Glutamatergic neuron (in vitro differentiated cells): ENCODE results near the gene PARVB. TPM values are rescaled to one million over a fixed set of nuclear protein-coding genes. Genes with fewer than 3 reads are reported as not detected.
A peak's percentile ranks its signal among the peaks of the same experiment; 100 is the strongest.

Source experiments
- DNase-seq: peaks from one replicate; pipeline ENCODE4 v3.0.0; 2022
- H3K27ac Mint-ChIP-seq: one replicate; pipeline ENCODE4 v1.8.0; 2020; ENCODE audit warnings: mild to moderate bottlenecking, mixed read lengths, inconsistent platforms; ENCODE audit not compliant: unreplicated experiment
- H3K27me3 Mint-ChIP-seq: one replicate; pipeline ENCODE4 v1.8.0; 2020; ENCODE audit warnings: mild to moderate bottlenecking, moderate library complexity, mixed read lengths, inconsistent platforms; ENCODE audit not compliant: unreplicated experiment
- H3K36me3 Mint-ChIP-seq: one replicate; pipeline ENCODE4 v1.8.0; 2020; ENCODE audit warnings: mild to moderate bottlenecking, mixed read lengths, inconsistent platforms; ENCODE audit not compliant: unreplicated experiment
- H3K4me1 Mint-ChIP-seq: one replicate; pipeline ENCODE4 v1.8.0; 2020; ENCODE audit warnings: mild to moderate bottlenecking, low read depth, mixed read lengths, inconsistent platforms; ENCODE audit not compliant: unreplicated experiment
- H3K4me3 Mint-ChIP-seq: one replicate; pipeline ENCODE4 v1.8.0; 2020; ENCODE audit warnings: mild to moderate bottlenecking, mixed read lengths, inconsistent platforms; ENCODE audit not compliant: unreplicated experiment
- H3K9me3 Mint-ChIP-seq: one replicate; pipeline ENCODE4 v1.8.0; 2020; ENCODE audit warnings: mild to moderate bottlenecking, moderate library complexity, mixed read lengths, inconsistent platforms; ENCODE audit not compliant: unreplicated experiment
- total RNA-seq: library from RNA; stranded (reverse); fragmentation: NEBNext Ultra II Directional; extraction: Animal tissue kit (Norgen Biotek cat#: 25700); gene quantifications from one replicate; pipeline ENCODE4 v1.2.1, GENCODE V29; 2021; ENCODE audit not compliant: unreplicated experiment
- TF ChIP-seq, protein P1 (sequence below): fragments of 200-600 bp; sonication (generic); IDR thresholded peaks from one replicate; pipeline ENCODE4 v1.5.0; 2021; ENCODE audit not compliant: partially characterized antibody, unreplicated experiment

PARVB gene
- total RNA-seq, 1 donor from 2014 or later, result 7.7 TPM

DNA sequence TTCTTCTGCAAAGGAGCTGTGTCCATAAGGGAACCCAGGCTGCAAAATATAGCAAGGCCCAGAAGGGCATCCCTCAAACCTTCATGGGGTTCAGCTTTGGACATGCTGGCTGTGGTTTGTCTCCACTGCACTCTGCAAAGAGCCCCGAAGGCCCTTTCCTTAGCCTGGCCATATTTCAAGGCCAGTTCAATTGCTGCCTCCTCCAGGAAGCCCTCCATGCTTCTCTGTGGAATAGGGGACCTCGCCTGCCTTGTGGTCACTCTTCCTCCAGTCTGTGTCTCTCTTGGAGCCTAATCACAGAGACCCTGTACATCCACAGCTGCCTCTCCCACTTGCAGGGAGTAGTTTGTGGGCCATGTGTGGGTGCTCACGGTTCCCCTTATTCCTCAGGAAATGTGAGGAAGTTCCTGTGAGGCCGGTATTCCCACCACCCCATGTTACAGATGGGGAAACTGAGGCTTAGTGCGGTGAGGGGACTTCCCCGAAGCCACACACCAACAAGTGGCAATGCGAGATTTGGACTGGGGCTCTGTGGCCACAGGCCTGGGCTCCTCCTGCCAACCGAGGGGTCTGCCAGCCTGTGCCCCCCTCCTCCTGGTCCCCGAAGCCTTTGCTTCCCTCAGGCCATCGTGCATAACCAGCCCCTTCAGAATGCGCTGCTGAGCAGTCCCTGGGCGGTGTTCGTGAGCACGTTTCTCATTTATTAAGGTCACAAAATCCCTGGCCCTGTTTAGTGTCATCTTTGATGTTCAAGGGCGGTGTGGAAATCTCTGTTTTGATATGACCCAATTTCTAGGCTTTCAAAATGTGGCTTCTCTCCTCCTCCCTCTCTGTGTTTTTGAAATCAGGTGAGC, 65.8 kb downstream of the PARVB start:
- Mint-ChIP-seq H3K4me1 (peaks cover 8% of the 10 kb centered on the region), H3K36me3 (peaks cover 1% of the 10 kb centered on the region), H3K27me3 (peaks cover 1% of the 10 kb centered on the region), H3K27ac (no peak overlapping the region), H3K9me3 (peaks cover 2% of the 10 kb centered on the region), H3K4me3 (no peak overlapping the region)
- TF ChIP-seq, protein P1, sequence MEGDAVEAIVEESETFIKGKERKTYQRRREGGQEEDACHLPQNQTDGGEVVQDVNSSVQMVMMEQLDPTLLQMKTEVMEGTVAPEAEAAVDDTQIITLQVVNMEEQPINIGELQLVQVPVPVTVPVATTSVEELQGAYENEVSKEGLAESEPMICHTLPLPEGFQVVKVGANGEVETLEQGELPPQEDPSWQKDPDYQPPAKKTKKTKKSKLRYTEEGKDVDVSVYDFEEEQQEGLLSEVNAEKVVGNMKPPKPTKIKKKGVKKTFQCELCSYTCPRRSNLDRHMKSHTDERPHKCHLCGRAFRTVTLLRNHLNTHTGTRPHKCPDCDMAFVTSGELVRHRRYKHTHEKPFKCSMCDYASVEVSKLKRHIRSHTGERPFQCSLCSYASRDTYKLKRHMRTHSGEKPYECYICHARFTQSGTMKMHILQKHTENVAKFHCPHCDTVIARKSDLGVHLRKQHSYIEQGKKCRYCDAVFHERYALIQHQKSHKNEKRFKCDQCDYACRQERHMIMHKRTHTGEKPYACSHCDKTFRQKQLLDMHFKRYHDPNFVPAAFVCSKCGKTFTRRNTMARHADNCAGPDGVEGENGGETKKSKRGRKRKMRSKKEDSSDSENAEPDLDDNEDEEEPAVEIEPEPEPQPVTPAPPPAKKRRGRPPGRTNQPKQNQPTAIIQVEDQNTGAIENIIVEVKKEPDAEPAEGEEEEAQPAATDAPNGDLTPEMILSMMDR, result no peak
- no peak for DNase-seq

DNA sequence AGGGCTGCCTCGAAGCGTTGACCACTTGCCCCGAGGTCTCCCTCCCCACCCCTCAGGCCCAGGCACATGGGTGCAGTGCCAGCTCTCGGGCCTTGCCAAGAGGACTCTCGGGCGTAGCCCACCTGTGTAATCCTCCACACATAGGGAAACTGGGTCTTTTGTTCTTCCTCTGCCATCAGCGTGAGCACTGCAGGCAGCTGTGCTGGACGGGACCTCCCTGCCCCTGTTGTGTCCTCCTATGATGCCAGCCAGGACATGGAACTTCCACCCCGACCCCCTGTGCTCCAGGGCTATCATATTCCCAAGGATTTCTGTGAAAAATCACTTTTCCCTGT, 66.4 kb downstream of the PARVB start:
- Mint-ChIP-seq H3K27me3 (peaks cover 1% of the 10 kb centered on the region), H3K36me3 (no peaks in the 10 kb centered on the region), H3K9me3 (peaks cover 2% of the 10 kb centered on the region), H3K27ac (no peak overlapping the region), H3K4me1 (peaks cover 8% of the 10 kb centered on the region), H3K4me3 (no peak overlapping the region)
- TF ChIP-seq, protein P1, result no peak
- no peak for DNase-seq

DNA sequence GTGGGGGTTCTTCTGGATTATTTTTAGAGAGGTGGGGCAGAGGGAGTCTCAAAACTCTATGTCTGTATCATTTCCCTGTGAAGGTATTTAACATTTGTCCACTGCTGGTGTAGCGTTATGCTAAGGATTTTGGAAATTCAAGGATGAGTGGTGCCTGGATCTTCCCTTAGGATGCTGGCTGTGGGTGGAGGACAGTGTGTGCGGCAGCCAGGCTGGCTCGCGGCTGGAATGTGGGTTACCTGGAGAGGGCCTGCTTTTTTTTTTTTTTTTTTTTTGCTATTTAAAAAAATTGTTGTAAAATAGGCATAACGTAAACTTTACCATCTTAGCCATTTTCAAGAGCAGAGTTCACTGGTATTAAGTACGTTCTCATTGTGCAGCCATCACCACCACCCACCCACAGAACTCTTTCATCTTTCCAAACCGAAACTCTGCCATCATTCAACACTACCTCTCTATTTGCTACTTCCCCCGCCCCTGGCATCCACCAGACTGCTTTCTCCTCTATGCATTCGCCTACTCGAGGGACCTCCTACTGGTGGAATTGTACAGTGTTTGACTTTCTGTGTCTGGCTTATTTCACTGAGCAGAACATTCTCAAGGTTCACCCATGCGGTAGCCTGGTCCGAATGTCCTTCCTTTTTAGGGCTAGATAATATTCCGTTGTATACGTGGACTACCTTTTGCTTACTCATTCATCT, 67.1 kb downstream of the PARVB start:
- Mint-ChIP-seq H3K36me3 (no peaks in the 10 kb centered on the region), H3K4me3 (no peak overlapping the region), H3K27me3 (peaks cover 1% of the 10 kb centered on the region), H3K9me3 (peaks cover 2% of the 10 kb centered on the region), H3K4me1 (peaks cover 5% of the 10 kb centered on the region), H3K27ac (no peak overlapping the region)
- TF ChIP-seq, protein P1, result peak; percentile 40
- no peak for DNase-seq

DNA sequence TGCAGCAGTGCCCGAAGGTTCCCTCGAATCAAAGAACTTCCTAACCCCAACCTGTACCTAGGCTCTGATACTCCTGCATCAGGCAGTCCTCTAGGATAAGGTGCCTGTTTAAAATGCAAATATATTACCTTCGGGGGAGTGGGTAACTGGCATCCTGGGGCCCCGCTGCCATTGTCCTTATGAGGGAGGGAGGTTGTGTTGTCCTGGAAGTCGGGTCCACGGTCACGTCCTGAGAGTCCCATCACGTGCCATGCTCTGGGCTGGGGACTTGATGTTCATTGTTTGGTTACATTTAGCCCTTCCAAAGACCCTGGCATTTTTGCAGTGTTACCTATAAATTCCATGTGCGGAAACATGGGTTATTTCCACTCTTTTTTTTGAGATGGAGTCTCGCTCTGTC, 67.6 kb downstream of the PARVB start:
- peaks cover 2% of the 10 kb centered on the region for H3K9me3 Mint-ChIP-seq
- no peak for DNase-seq
- peaks cover 1% of the 10 kb centered on the region for H3K27me3 Mint-ChIP-seq
- no peak overlapping the region for H3K4me3 Mint-ChIP-seq
- H3K27ac Mint-ChIP-seq, result no peak overlapping the region
- TF ChIP-seq, protein P1, result no peak
- H3K36me3 Mint-ChIP-seq, result no peaks in the 10 kb centered on the region
- peaks cover 2% of the 10 kb centered on the region for H3K4me1 Mint-ChIP-seq
